ENCODE data around the gene MSH5. TPM values are rescaled to one million over a fixed set of nuclear protein-coding genes. Genes with fewer than 3 reads are reported as not detected.

MSH5 gene
- total RNA-seq, 2 donors from 2014 or later = 13.3 to 34.2 TPM

GRCh38 chr6:31702405-31702818 is 37.4 kb upstream of the MSH5 start:
- H3K36me3 ChIP-seq = no peaks in the 10 kb centered on the region
- peak overlapping the region; percentile 91 to 99 for H3K9ac ChIP-seq (ENCODE audit: low read depth in 2 of 2, low read length in 2 of 2)
- peak overlapping the region; percentile 48 for H3K4me3 ChIP-seq
- H3K4me1 ChIP-seq = peaks cover 12% of the 10 kb centered on the region
- intact Hi-C loops (cut with DNase I) = loop anchor here (5.0 kb wide), 1 partner anchor 35 kb away; the partner anchor contains the start of gene CLIC1
- DNase-seq = no peak
- no peaks in the 10 kb centered on the region for H3K27me3 ChIP-seq
- TF ChIP-seq CTCF (IDR thresholded peaks at IDR 0.05) = no peak
- H3K27ac ChIP-seq = peak overlapping the region; percentile 95
- no peaks in the 10 kb centered on the region for H3K9me3 ChIP-seq

DNA sequence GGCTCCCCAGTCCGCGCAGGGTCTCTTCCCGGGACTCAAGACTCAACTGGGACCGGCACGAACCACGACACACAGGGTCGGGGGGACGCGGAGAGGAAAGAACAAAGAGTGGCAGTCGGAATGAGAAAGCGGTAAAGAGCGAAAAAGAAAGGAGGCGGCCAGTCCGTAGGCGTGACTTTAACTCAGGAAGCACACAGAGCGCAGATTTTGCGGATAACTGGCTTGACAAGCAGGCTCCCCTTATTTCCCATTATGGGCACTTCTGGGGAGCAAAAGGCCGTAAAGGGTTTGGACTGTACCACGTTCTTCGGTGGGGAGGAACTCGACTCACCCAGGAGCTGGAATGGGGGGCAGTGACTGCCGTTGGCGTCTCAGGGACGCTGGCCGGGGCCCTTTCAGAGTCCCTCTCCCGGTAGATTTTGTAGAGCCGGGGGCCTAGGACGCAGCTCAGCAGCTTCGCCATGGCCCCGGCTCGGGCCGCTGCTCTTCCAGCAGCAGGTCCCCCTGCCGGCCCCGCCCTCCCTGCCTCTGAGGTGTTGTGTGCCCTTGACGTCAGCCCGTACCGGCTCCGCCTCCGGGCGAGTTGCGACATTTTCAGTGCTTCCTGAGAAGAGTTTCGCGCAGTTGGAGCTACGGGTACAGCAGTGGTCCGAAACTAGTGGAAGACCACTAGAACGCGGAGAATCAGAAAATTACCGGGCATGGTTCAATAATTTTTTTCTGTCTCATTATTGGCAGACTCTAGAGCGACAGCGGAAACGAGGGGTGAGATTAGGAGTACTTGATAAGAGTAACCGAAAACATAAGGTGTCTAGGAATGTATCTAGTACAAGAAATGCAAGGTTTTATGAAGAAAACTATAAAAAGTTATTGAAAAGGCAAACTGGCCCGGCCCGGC is 36.7 kb upstream of the MSH5 start, which contains the start of gene ABHD16A:
ABHD16A (minus strand) TSS at position 506 of the 898 bp plus-strand sequence; CDS start at position 463, 43 bp downstream.
- TF ChIP-seq CTCF (IDR thresholded peaks at IDR 0.05) = no peak
- no peaks in the 10 kb centered on the region for H3K9me3 ChIP-seq
- H3K4me3 ChIP-seq = peak within 1 kb of the TSS; percentile 48
- intact Hi-C loops (cut with DNase I) = loop anchor here (5.0 kb wide), 1 partner anchor 34 kb away; the partner anchor contains the start of gene CLIC1
- no peaks in the 10 kb centered on the region for H3K36me3 ChIP-seq
- peaks cover 12% of the 10 kb centered on the region for H3K4me1 ChIP-seq
- no peaks in the 10 kb centered on the region for H3K27me3 ChIP-seq
- peak; percentile 99 for DNase-seq
- peak within 1 kb of the TSS; percentile 95 for H3K27ac ChIP-seq
- peak within 1 kb of the TSS; percentile 91 to 99 for H3K9ac ChIP-seq (ENCODE audit: low read depth in 2 of 2, low read length in 2 of 2)

GRCh38 chr6:31705931-31706330 is 33.9 kb upstream of the MSH5 start:
- H3K9ac ChIP-seq (ENCODE audit: low read depth in 2 of 2, low read length in 2 of 2) = no peak overlapping the region
- TF ChIP-seq CTCF (IDR thresholded peaks at IDR 0.05) = no peak
- H3K9me3 ChIP-seq = no peaks in the 10 kb centered on the region
- intact Hi-C loops (cut with DNase I) = no loop called here
- no peak for DNase-seq
- H3K27ac ChIP-seq = no peak overlapping the region
- H3K4me1 ChIP-seq = peaks cover 12% of the 10 kb centered on the region
- H3K4me3 ChIP-seq = no peak overlapping the region
- H3K36me3 ChIP-seq = no peaks in the 10 kb centered on the region
- H3K27me3 ChIP-seq = no peaks in the 10 kb centered on the region

- DNase-seq = no peak
- no peaks in the 10 kb centered on the region for H3K36me3 ChIP-seq
- intact Hi-C loops (cut with DNase I) = no loop called here
- H3K27ac ChIP-seq = no peak within 1 kb of the TSS
- H3K9me3 ChIP-seq = no peaks in the 10 kb centered on the region
- H3K4me3 ChIP-seq = no peak within 1 kb of the TSS
- TF ChIP-seq CTCF (IDR thresholded peaks at IDR 0.05) = no peak
- no peak within 1 kb of the TSS for H3K9ac ChIP-seq (ENCODE audit: low read depth in 2 of 2, low read length in 2 of 2)
- peaks cover 6% of the 10 kb centered on the region for H3K4me1 ChIP-seq
- H3K27me3 ChIP-seq = no peaks in the 10 kb centered on the region
Observed at GRCh38 chr6:31706599-31706998, 33.2 kb upstream of the MSH5 start, which contains the start of gene LY6G6F. LY6G6F (plus strand) TSS chr6:31706866; CDS start chr6:31706907, 41 bp downstream.

- H3K36me3 ChIP-seq = no peaks in the 10 kb centered on the region
- no peak overlapping the region for H3K27ac ChIP-seq
- no peak overlapping the region for H3K9ac ChIP-seq (ENCODE audit: low read depth in 2 of 2, low read length in 2 of 2)
- no peaks in the 10 kb centered on the region for H3K27me3 ChIP-seq
- no peaks in the 10 kb centered on the region for H3K4me1 ChIP-seq
- H3K4me3 ChIP-seq = no peak overlapping the region
- intact Hi-C loops (cut with DNase I) = no loop called here
- TF ChIP-seq CTCF (IDR thresholded peaks at IDR 0.05) = no peak
- DNase-seq = no peak
- no peaks in the 10 kb centered on the region for H3K9me3 ChIP-seq
Observed at GRCh38 chr6:31707701-31708100, 32.1 kb upstream of the MSH5 start.
